Activated CD8-positive, alpha-beta memory T cell treated with anti-CD3 and anti-CD28 coated beads for 24 hours (primary cell): ENCODE results near the gene BBOX1.

Experiments used
- DNase-seq: peaks from one replicate; pipeline ENCODE4 v3.0.0-alpha.2; 2020

BBOX1 gene

GRCh38 chr11:27025957-27026733 lies 14.5 kb upstream of the BBOX1 start:
- DNase-seq, result no peak

DNA sequence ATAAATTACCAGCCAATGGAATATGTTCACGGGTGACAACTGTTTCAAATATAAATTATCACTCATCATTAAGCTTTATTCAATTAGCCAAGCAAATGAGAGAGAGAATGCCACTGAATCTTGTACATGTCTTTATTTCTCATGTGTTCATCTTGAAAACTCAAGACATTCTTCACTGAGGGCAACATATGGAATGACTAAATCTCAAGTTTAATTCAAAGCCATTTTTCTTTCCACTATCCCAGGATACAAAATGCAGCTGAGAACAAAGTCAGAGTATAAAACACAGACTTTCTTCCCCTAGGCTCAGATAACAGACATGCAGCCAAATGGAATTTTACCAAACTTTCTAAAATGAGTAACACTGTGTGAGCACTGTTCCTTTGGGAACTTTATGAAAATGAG lies 12.1 kb upstream of the BBOX1 start:
- DNase-seq, result no peak

- no peak for DNase-seq
Measured at GRCh38 chr11:27029966-27030365, 10.6 kb upstream of the BBOX1 start.

DNA sequence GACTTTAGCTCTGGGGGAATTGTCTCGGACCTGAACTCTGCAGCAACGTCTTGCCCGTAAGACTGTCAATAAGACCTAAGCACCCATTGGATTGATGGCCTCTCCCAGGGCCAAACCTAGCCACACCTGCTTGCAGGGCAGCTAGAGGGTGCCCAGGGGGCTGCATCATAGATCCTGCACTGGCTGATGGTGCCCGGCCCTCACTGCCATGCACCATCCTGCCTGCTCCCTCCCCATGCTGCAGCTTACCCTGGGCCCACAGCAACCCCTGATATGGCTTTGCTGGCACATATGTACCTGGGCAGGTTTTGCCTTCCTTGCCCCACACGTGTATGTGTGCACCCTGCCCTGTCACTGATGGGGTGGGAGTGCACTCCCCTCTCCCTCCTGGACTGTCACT lies 8.9 kb upstream of the BBOX1 start:
- DNase-seq, result no peak

DNA sequence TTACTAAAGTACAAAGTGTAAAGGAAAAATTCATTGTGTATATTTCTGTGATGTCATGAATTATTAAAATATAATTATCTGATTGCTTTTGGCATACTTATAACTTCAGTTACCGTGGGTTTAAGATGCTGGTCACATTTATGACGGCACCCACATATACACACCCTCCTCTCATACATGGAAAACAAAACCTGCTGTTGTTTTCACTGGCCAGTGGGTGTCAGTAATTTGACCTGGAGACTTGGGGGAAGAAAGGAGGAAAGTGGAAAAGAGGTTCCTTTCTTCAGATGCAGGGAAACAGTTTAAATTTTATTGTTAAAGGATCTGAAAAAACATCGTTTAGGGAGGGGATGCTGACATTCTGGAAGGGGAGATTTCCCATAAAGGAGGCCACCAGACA lies 742 bp upstream of the BBOX1 start:
- DNase-seq, result no peak

GRCh38 chr11:27041141-27041899 lies 705 bp downstream of the BBOX1 start:
- DNase-seq, result no peak

DNA sequence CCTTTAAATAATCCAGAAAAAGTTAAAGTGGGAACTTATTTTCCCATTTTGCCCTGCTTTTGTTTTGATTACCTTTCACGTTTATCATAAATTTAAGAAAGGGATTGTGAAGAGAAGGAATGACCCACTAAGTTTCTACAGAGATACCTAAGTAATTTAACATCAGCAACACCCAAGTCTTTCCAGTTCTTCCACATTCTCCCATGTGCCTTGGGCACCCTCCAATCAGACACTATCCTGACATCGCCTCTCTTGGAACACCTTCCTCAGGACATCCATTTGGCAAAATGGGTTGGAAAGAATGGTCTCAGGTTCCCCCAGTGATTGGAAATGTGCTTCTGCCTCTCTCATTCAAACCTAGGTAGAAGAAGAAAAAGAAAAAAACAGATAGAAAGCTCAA lies 6.3 kb downstream of the BBOX1 start:
- no peak for DNase-seq

DNA sequence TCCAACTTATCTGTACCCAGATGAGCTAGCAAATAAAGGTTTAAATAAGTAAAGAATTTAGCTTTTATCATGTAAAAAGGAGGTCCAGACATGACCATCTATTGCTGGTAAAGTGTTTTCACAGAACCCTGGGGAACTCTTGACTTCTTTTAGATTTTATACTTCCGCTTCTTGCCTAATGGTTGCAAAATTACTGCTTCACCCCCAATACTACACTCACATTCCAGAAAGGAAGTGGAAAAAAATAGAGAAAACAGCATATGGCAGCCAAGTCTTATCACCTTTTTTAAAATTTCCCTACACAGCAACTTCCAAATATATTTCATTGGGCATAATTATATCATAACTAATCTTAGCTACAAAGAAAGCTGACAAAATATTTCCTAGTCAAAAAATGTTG lies 12.1 kb downstream of the BBOX1 start:
- DNase-seq, result no peak

DNA sequence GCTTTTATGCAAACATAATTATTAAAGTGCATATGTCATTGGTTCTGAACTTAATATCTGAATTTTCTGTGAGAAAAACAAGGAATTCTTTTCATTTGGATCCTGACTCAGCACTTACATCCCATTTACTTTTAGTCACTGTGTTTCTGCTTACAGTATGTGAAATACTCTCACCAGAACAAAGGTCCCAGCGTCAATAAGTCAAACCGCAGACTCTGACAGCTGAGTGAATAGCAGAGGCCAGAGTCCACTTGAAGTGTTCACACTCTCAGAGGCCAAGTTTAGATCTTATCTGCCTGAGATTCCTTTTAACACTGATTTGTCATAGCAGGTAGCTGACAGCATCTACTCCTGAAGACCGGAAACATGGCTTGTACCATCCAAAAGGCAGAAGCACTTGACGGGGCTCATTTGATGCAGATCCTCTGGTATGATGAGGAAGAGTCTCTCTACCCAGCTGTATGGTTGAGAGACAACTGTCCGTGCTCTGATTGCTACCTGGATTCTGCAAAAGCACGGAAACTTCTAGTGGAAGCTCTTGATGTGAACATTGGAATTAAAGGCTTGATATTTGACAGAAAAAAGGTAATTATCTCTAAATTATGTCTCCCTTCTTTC lies 14.6 kb downstream of the BBOX1 start:
- DNase-seq, result no peak

GRCh38 chr11:27057091-27057780 lies 16.6 kb downstream of the BBOX1 start:
- DNase-seq, result no peak

GRCh38 chr11:27058456-27058855 lies 17.8 kb downstream of the BBOX1 start:
- DNase-seq, result no peak

DNA sequence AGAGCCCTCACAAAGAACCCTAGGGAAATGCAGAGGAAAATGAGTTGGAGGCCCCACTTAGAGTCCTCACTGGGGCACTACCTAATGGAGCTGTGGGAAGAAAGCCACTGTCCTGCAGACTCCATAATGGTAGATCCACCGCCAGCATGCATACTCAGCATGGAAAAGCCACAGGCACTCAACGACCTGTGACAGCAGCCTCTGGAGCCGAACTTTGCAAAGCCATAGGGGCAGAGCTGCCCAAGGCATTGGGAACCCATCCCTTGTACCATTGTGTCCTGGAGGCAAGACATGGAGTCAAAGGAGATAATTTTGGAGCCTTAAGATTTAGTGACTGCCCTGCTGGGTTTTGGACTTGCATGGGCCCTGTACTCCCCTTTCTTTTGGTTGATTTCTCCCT lies 18.8 kb downstream of the BBOX1 start:
- DNase-seq, result no peak

DNA sequence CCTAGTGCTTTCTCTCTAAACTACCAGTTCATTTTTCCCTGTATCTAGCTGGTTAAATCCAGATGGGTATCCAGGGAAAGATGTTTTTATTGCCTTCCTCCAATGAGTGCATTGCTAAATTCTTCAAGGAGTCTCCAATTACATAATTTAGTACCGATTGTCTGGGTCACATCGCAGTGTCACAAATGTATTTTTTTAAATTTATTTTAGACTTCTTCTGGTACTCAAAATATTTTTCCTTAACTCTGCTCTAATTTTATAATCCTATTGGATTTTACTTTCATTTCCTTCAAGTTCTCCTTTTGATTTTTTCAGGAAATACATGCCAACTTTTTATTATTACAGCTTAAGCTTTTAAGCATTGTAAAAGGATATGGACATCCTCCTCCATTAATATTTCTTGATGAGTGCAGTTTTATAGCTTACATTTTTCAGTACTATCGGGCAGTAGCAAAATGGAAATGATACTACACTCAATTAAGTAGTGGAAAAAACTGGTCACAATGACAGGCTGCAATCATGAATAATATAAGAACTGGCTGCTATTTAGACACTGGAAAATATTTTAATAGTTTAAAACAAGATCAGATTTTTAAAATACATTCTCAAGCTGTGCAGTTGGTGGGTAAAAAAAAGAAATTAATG lies 20.3 kb downstream of the BBOX1 start:
- no peak for DNase-seq

DNA sequence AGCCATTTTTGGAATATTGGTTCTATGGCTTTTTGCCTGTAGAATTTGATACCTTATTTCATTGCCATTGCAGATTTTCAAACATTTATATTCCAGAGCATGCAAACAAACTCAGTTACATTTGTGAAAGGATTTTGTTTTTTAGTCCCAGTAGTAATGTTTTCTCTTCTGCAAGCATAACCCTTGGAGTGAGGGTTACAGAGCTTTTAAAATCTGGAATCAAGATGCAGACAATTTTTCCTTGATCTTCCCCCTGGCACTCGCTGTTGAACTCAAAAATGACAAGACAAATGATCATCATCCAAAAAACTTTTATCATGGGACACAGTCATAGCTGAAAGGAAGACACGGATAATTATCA lies 20.8 kb downstream of the BBOX1 start:
- no peak for DNase-seq

GRCh38 chr11:27064086-27064485 lies 23.5 kb downstream of the BBOX1 start:
- DNase-seq, result no peak

- DNase-seq, result no peak
Measured at GRCh38 chr11:27075192-27075591, 34.6 kb downstream of the BBOX1 start.

GRCh38 chr11:27075655-27076054 lies 35.0 kb downstream of the BBOX1 start:
- no peak for DNase-seq

DNA sequence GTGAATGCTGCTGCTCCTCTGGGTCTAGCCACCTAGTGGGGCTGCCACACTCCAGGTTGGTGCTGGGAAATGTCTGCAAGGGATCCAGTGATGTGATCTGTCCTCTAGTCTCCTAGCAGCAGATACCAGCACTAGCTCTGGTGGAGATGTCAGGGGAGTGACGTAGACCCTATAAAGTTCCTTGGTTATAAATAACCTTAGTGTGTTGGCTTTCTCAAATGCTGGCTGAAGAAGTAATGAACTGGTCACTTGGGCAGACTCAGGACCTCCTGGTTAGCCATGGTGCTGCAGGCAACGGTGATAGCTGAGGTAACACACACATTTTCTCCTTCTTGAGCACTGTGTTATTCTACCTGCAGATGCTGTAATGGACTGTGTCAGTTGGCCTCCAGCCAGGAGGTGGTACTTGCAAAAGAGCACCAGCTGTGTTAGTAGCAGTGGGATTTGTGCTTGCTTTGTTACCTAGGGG lies 35.5 kb downstream of the BBOX1 start:
- DNase-seq, result no peak

DNA sequence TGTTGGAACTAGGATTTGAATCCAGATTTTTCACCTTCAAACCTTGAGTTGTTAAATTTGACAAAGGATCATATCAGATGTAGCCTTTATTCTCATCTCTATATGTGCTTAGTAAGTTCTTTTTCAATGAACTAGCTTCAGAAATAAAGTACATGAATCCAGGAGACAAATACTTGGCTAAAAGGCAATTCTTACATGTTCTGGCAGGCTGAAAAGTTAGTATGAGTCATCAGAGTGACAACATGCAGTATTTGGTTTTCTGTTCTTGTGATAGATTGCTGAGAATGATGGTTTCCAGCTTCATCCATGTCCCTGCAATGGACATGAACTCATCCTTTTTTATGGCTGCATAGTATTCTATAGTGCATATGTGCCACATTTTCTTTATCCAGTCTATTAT lies 40.4 kb downstream of the BBOX1 start:
- no peak for DNase-seq

DNA sequence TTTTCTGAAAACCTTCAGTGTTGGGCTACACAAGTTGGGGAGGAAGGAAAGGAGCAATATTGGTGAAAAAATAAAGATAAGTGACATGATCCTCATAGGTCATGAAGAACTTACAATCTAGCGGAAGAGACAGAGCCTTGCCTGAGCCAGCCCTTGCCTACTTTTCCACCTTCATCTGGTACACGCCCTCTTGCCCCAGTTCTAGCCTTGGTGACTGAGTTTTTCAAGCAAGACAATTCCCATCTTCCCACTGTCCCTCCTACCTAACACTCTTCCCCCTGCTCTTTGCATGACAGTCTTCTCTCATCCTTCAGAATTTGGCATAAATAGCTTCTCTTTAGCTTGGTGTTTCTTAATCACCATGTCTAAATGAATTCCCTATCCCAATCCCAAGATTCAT lies 42.6 kb downstream of the BBOX1 start:
- DNase-seq, result no peak

GRCh38 chr11:27083782-27084181 lies 43.2 kb downstream of the BBOX1 start:
- DNase-seq, result no peak

DNA sequence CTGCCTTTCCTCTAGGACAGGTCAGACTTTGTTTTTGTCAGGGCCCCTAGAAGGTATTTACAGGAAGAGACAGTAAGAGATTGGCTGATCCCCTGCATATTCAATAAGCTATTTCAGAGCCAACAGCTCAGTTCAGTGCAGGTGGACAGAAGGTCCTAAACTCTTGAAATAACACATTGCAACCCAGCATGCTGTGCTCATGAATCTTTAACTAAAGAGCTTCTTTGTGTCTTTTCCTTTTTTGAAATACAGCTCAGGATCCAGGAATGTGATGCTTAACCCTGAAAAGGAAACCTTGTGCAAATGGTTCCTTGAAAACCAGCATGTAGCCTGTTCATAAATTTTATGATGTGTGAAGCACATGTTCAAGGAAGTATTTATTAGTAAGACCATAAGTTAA lies 43.9 kb downstream of the BBOX1 start:
- no peak for DNase-seq

DNA sequence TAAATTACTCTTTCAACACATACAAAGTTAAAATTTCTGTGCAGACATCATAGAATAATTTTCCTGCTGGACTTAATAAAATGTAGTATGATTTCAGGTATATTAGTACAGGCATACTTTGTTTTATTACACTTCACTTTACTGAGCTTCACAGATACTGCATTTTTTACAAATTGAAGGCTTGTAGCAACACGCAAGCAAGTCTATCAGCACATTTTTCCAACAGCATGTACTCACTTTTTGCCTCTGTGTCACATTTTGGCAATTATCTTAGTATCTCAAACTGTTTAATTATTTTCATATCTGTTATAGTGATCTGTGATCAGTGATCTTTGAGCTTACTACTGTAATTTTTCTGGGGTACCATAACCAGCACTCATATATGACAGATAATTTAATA lies 44.5 kb downstream of the BBOX1 start:
- DNase-seq, result no peak
